HEK293 (cell line): Measurements from ENCODE around the gene REM2.
A peak's percentile ranks its signal among the peaks of the same experiment; 100 is the strongest.

Source experiments
- CTCF ChIA-PET: fragments of 350-600 bp; formaldehyde crosslinking; extraction: SDS; loops from one replicate; lab custom pipeline; 2021; ENCODE audit warnings: antibody characterized with exemption; lab: Yijun Ruan, JAX
- POLR2A ChIA-PET: fragments of 300-600 bp; formaldehyde crosslinking; extraction: SDS; loops from one replicate; lab custom pipeline; 2020; ENCODE audit warnings: antibody characterized with exemption, inconsistent platforms; lab: Yijun Ruan, JAX
- H3K27ac ChIP-seq: fragments of 200-500 bp; sonication (Bioruptor generic); 2 replicates; pipeline ENCODE4 v1.5.1; 2014; ENCODE audit warnings: low read depth, low read length, control low read depth, inconsistent platforms; ENCODE audit errors: extremely low read depth
- H3K36me3 ChIP-seq, 2 experiments: fragments of 200-500 bp in 1 of 2; sonication (Bioruptor generic) in 1 of 2; 1 replicate in 1 of 2; 2 replicates in 1 of 2; pipeline ENCODE4 v1.5.1; 2014 to 2017; ENCODE audit warnings: inconsistent platforms in 2 of 2, low read length in 2 of 2; ENCODE audit not compliant: control insufficient read depth in 2 of 2, insufficient read depth in 1 of 2
- H3K4me1 ChIP-seq: fragments of 200-500 bp; sonication (Bioruptor generic); 2 replicates; pipeline ENCODE4 v1.5.1; 2014; ENCODE audit warnings: mild to moderate bottlenecking, low read length, inconsistent platforms; ENCODE audit not compliant: control insufficient read depth, insufficient read depth
- H3K4me3 ChIP-seq: 2 replicates; pipeline ENCODE4 v1.5.1; 2011; ENCODE audit warnings: low read depth, mild to moderate bottlenecking, control low read depth, low read length, moderate library complexity
- H3K9me3 ChIP-seq: fragments of 200-500 bp; sonication (Bioruptor generic); 2 replicates; pipeline ENCODE4 v1.5.1; 2014; ENCODE audit warnings: low read depth, low read length, inconsistent platforms; ENCODE audit not compliant: control insufficient read depth, insufficient read depth
- HOXC10 ChIP-seq: sonication (generic); formaldehyde crosslinking; IDR thresholded peaks from 2 replicates; pipeline ENCODE4 v1.8.1; 2023; ENCODE audit warnings: mild to moderate bottlenecking, missing genetic modification reagents
- IKZF3 ChIP-seq: fragments of 450-650 bp; IDR thresholded peaks from 2 replicates; pipeline ENCODE4 v1.5.0; 2018; ENCODE audit warnings: missing biosample characterization, mild to moderate bottlenecking, missing genetic modification characterization, moderate library complexity
- RBAK ChIP-seq: fragments of 450-650 bp; formaldehyde crosslinking; IDR thresholded peaks from 2 replicates; pipeline ENCODE4 v1.5.1; 2016; ENCODE audit warnings: missing biosample characterization, missing genetic modification characterization
- SALL2 ChIP-seq: fragments of 450-650 bp; formaldehyde crosslinking; IDR thresholded peaks from 2 replicates; pipeline ENCODE4 v1.5.0; 2017; ENCODE audit warnings: missing biosample characterization, mild to moderate bottlenecking, missing genetic modification characterization, borderline replicate concordance
- ZFHX2 ChIP-seq: fragments of 450-650 bp; formaldehyde crosslinking; conservative IDR thresholded peaks from 2 replicates; pipeline ENCODE4 v1.5.1; 2016; ENCODE audit warnings: missing biosample characterization, missing genetic modification characterization
- ZFP69B ChIP-seq: fragments of 450-650 bp; formaldehyde crosslinking; IDR thresholded peaks from 2 replicates; pipeline ENCODE4 v1.5.1; 2016; ENCODE audit warnings: missing biosample characterization, missing genetic modification characterization
- ZNF114 ChIP-seq: fragments of 450-650 bp; formaldehyde crosslinking; IDR thresholded peaks from 2 replicates; pipeline ENCODE4 v1.5.0; 2017; ENCODE audit warnings: missing biosample characterization, missing genetic modification characterization
- ZNF121 ChIP-seq: fragments of 450-650 bp; formaldehyde crosslinking; IDR thresholded peaks from 2 replicates; pipeline ENCODE4 v1.5.1; 2016; ENCODE audit warnings: missing biosample characterization, missing genetic modification characterization
- ZNF138 ChIP-seq: fragments of 450-650 bp; formaldehyde crosslinking; IDR thresholded peaks from 2 replicates; pipeline ENCODE4 v1.5.1; 2016; ENCODE audit warnings: missing biosample characterization, missing genetic modification characterization, borderline replicate concordance
- ZNF266 ChIP-seq: fragments of 450-650 bp; formaldehyde crosslinking; IDR thresholded peaks from 2 replicates; pipeline ENCODE4 v1.5.1; 2016; ENCODE audit warnings: missing biosample characterization, missing genetic modification characterization, low read depth
- ZNF311 ChIP-seq: fragments of 450-650 bp; formaldehyde crosslinking; IDR thresholded peaks from 2 replicates; pipeline ENCODE4 v1.5.1; 2017; ENCODE audit warnings: missing biosample characterization, missing genetic modification characterization, borderline replicate concordance
- ZNF341 ChIP-seq: fragments of 450-650 bp; formaldehyde crosslinking; IDR thresholded peaks from 2 replicates; pipeline ENCODE4; 2016; ENCODE audit warnings: low read depth, missing biosample characterization, missing genetic modification characterization
- ZNF449 ChIP-seq: fragments of 450-650 bp; formaldehyde crosslinking; IDR thresholded peaks from 2 replicates; pipeline ENCODE4 v1.5.1; 2017; ENCODE audit warnings: missing biosample characterization, mild to moderate bottlenecking, missing genetic modification characterization, moderate library complexity
- ZNF513 ChIP-seq: fragments of 450-650 bp; IDR thresholded peaks from 2 replicates; pipeline ENCODE4 v1.5.1; 2018; ENCODE audit warnings: missing biosample characterization, missing genetic modification characterization
- ZNF529 ChIP-seq: fragments of 450-650 bp; formaldehyde crosslinking; IDR thresholded peaks from 2 replicates; pipeline ENCODE4 v1.5.1; 2017; ENCODE audit warnings: missing genetic modification characterization, missing biosample characterization; ENCODE audit not compliant: insufficient replicate concordance
- ZNF548 ChIP-seq: fragments of 450-650 bp; formaldehyde crosslinking; IDR thresholded peaks from 2 replicates; pipeline ENCODE4 v1.5.1; 2016; ENCODE audit warnings: missing biosample characterization, missing genetic modification characterization
- ZNF600 ChIP-seq: fragments of 450-650 bp; formaldehyde crosslinking; IDR thresholded peaks from 2 replicates; pipeline ENCODE4 v1.5.1; 2016; ENCODE audit warnings: missing biosample characterization, missing genetic modification characterization
- ZNF645 ChIP-seq: fragments of 450-650 bp; formaldehyde crosslinking; IDR thresholded peaks from 2 replicates; pipeline ENCODE4; 2016; ENCODE audit warnings: missing biosample characterization, missing genetic modification characterization
- ZNF776 ChIP-seq: fragments of 450-650 bp; formaldehyde crosslinking; IDR thresholded peaks from 2 replicates; pipeline ENCODE4 v1.5.0; 2017; ENCODE audit warnings: missing biosample characterization, missing genetic modification characterization, borderline replicate concordance
- ZSCAN30 ChIP-seq: fragments of 450-650 bp; IDR thresholded peaks from 2 replicates; pipeline ENCODE4 v1.5.1; 2018; ENCODE audit warnings: missing biosample characterization, mild to moderate bottlenecking, missing genetic modification characterization, moderate library complexity

The REM2 gene

GRCh38 chr14:22890416-22890815, 7.4 kb downstream of the REM2 start:
- CTCF ChIA-PET: interaction anchor here (0.6 to 7.8 kb wide), 8 partner anchors 10 to 333 kb away, joined by 3 to 43 read pairs (median 3); no protein-coding TSS in a partner anchor

GRCh38 chr14:22892488-22892887, 9.5 kb downstream of the REM2 start:
- no peak overlapping the region for H3K4me3 ChIP-seq
- no peak overlapping the region for H3K27ac ChIP-seq
- no peaks in the 10 kb centered on the region for H3K4me1 ChIP-seq
- no peaks in the 10 kb centered on the region for H3K9me3 ChIP-seq
- H3K36me3 ChIP-seq: no peaks in the 10 kb centered on the region
- TF ChIP-seq ZNF114 (no peak), RBAK (tag by site-specific recombination) (no peak), ZNF529 (tag by site-specific recombination) (no peak), ZNF449 (tag by site-specific recombination) (no peak), SALL2 (tag by site-specific recombination) (no peak), ZNF776 (tag by site-specific recombination) (no peak), IKZF3 (tag by site-specific recombination) (no peak), ZNF121 (no peak), ZNF513 (tag by site-specific recombination) (no peak), ZNF266 (tag by site-specific recombination) (no peak), ZNF138 (no peak), ZNF341 (no peak), ZFHX2 (no peak), ZNF311 (tag by site-specific recombination) (no peak), ZSCAN30 (tag by site-specific recombination) (no peak), ZNF645 (tag by site-specific recombination) (no peak), ZNF548 (no peak)
- ChIA-PET POLR2A (no interaction called here), CTCF (interaction anchor here (0.5 to 1.0 kb wide), 2 partner anchors 9 to 10 kb away, joined by 3 read pairs; no protein-coding TSS in a partner anchor)

More at GRCh38 chr14:22890416-22890815, 7.4 kb downstream of the REM2 start:
- no peaks in the 10 kb centered on the region for H3K36me3 ChIP-seq
- POLR2A ChIA-PET: interaction anchor here (0.6 kb wide), 1 partner anchor 77 kb away, joined by 5 read pairs; no protein-coding TSS in a partner anchor
- no peak overlapping the region for H3K27ac ChIP-seq
- TF ChIP-seq HOXC10 (no peak), ZFP69B (no peak), ZNF600 (0 out of 2 replicates have a peak, but pooled peaks have one; percentile 6)
- no peak overlapping the region for H3K4me3 ChIP-seq
- no peaks in the 10 kb centered on the region for H3K9me3 ChIP-seq
- H3K4me1 ChIP-seq: no peaks in the 10 kb centered on the region
